BE2C (cell line): ENCODE data around the gene ELMO1.
A peak's percentile ranks its signal among the peaks of the same experiment; 100 is the strongest.

Experiments used
- DNase-seq: peaks from one replicate; pipeline ENCODE4 v3.0.0-alpha.2; 2020
- H3K27me3 ChIP-seq: fragments of 250-450 bp; sonication (Bioruptor Pico); 2 replicates; pipeline ENCODE4 v1.5.1; 2020; ENCODE audit warnings: mild to moderate bottlenecking
- H3K36me3 ChIP-seq: fragments of 250-450 bp; sonication (Bioruptor Pico); 2 replicates; pipeline ENCODE4 v1.5.1; 2020; ENCODE audit warnings: mild to moderate bottlenecking
- H3K4me1 ChIP-seq: fragments of 250-450 bp; sonication (Bioruptor Pico); 2 replicates; pipeline ENCODE4 v1.5.1; 2020
- H3K4me3 ChIP-seq: 2 replicates; pipeline ENCODE4 v1.5.1; 2011; ENCODE audit warnings: low read depth, low read length
- H3K9me3 ChIP-seq: fragments of 250-450 bp; sonication (Bioruptor Pico); 2 replicates; pipeline ENCODE4 v1.5.1; 2020
- CTCF ChIP-seq: IDR thresholded peaks from 2 replicates; pipeline ENCODE4 v1.5.1; 2012; ENCODE audit warnings: mild to moderate bottlenecking, low read depth, low read length

ELMO1 gene

GRCh38 chr7:37450035-37450434 lies 1.4 kb upstream of the ELMO1 start:
- no peaks in the 10 kb centered on the region for H3K36me3 ChIP-seq
- TF ChIP-seq CTCF = no peak
- no peaks in the 10 kb centered on the region for H3K9me3 ChIP-seq
- DNase-seq = no peak
- H3K4me3 ChIP-seq = no peak overlapping the region
- H3K27me3 ChIP-seq = peaks cover 28% of the 10 kb centered on the region
- H3K4me1 ChIP-seq = no peaks in the 10 kb centered on the region

- TF ChIP-seq CTCF = no peak
- H3K4me3 ChIP-seq = no peak overlapping the region
These were observed 957 bp upstream of the ELMO1 start for GRCh38 chr7:37449621-37450020.

GRCh38 chr7:37448011-37448635 lies 541 bp downstream of the ELMO1 start:
- Histone ChIP-seq H3K4me1 (no peaks in the 10 kb centered on the region), H3K36me3 (no peaks in the 10 kb centered on the region), H3K27me3 (peaks cover 28% of the 10 kb centered on the region), H3K9me3 (no peaks in the 10 kb centered on the region), H3K4me3 (peak overlapping the region; percentile 60)
- TF ChIP-seq CTCF = no peak
- DNase-seq = peak; percentile 14

More at GRCh38 chr7:37449621-37450020, 957 bp upstream of the ELMO1 start:
- no peak for DNase-seq
- Histone ChIP-seq H3K36me3 (no peaks in the 10 kb centered on the region), H3K27me3 (peaks cover 28% of the 10 kb centered on the region), H3K4me1 (no peaks in the 10 kb centered on the region), H3K9me3 (no peaks in the 10 kb centered on the region)

- no peaks in the 10 kb centered on the region for H3K9me3 ChIP-seq
- no peak overlapping the region for H3K4me3 ChIP-seq
- DNase-seq = no peak
- no peaks in the 10 kb centered on the region for H3K4me1 ChIP-seq
- H3K27me3 ChIP-seq = peaks cover 28% of the 10 kb centered on the region
- H3K36me3 ChIP-seq = no peaks in the 10 kb centered on the region
- TF ChIP-seq CTCF = no peak
These were observed 2.3 kb downstream of the ELMO1 start for GRCh38 chr7:37446371-37446770.

GRCh38 chr7:37445790-37446189 lies 2.9 kb downstream of the ELMO1 start:
- Histone ChIP-seq H3K36me3 (no peaks in the 10 kb centered on the region), H3K27me3 (peaks cover 28% of the 10 kb centered on the region), H3K4me1 (no peaks in the 10 kb centered on the region), H3K9me3 (no peaks in the 10 kb centered on the region), H3K4me3 (no peak overlapping the region)
- DNase-seq = no peak
- TF ChIP-seq CTCF = no peak

- DNase-seq = no peak
- no peak for TF ChIP-seq CTCF
- H3K4me3 ChIP-seq = no peak overlapping the region
- no peaks in the 10 kb centered on the region for H3K9me3 ChIP-seq
- peaks cover 28% of the 10 kb centered on the region for H3K27me3 ChIP-seq
- no peaks in the 10 kb centered on the region for H3K36me3 ChIP-seq
- H3K4me1 ChIP-seq = no peaks in the 10 kb centered on the region
These were observed 3.5 kb downstream of the ELMO1 start for GRCh38 chr7:37445064-37445723.
